Measurements from ENCODE around the gene E2F1.

- TF ChIP-seq CTCF (IDR thresholded peaks at IDR 0.05; ENCODE audit: insufficient read depth, low read length) (no peak), SPI1 (IDR thresholded peaks at IDR 0.05; ENCODE audit: borderline replicate concordance, low read depth) (no peak)
Observed at GRCh38 chr20:33676652-33677645, 9.2 kb downstream of the E2F1 start.

Data from HL-60 (cell line).